Sigmoid colon (tissue), 7 donors: ENCODE measurements around the gene SIK3. TPM values are rescaled to one million over a fixed set of nuclear protein-coding genes. Genes with fewer than 3 reads are reported as not detected.
"Not testable (repeated sequence)": the region's sequence is repeated elsewhere in the genome, so short reads cannot be mapped to it uniquely, and the experiment has no call there.

Experiments used
- DNase-seq: peaks from one replicate; pipeline ENCODE4 v3.0.0-alpha.2; 2019
- H3K27ac ChIP-seq, 4 donors: fragments of 200-600 bp; sonication (generic); one replicate each; pipeline ENCODE4 v1.5.1; 2016 to 2019; ENCODE audit warnings: mild to moderate bottlenecking in 1 of 4
- H3K27me3 ChIP-seq, 3 donors: fragments of 200-600 bp; sonication (generic); one replicate each; pipeline ENCODE4 v1.5.1; 2019; ENCODE audit warnings: mild to moderate bottlenecking in 1 of 3
- H3K36me3 ChIP-seq, 4 donors: fragments of 200-600 bp; sonication (generic); one replicate each; pipeline ENCODE4 v1.5.1; 2016 to 2019
- H3K4me1 ChIP-seq, 4 donors: fragments of 200-600 bp; sonication (generic); one replicate each; pipeline ENCODE4 v1.5.1; 2017 to 2019
- H3K4me3 ChIP-seq, 4 donors: fragments of 200-600 bp; sonication (generic); one replicate each; pipeline ENCODE4 v1.5.1; 2017 to 2019; ENCODE audit warnings: mild to moderate bottlenecking in 2 of 4, moderate library complexity in 1 of 4
- H3K9me3 ChIP-seq, 4 donors: fragments of 200-600 bp in 3 of 4; sonication (generic) in 3 of 4; one replicate each; pipeline versions ENCODE4 v1.5.1 to v1.6.1; 2013 to 2019
- EP300 ChIP-seq, 4 donors: sonication (generic); formaldehyde crosslinking; IDR thresholded peaks; one replicate each; pipeline ENCODE4 v1.6.1; 2017; ENCODE audit warnings: antibody characterized with exemption in 4 of 4
- POLR2A ChIP-seq, 2 donors: fragments of 450-650 bp; IDR thresholded peaks; one replicate each; pipeline ENCODE4 v1.6.1; 2016; ENCODE audit warnings: antibody characterized with exemption in 2 of 2, mild to moderate bottlenecking in 2 of 2, moderate library complexity in 2 of 2
- POLR2AphosphoS5 ChIP-seq, 4 donors: sonication (generic); formaldehyde crosslinking; IDR thresholded peaks; one replicate each; pipeline ENCODE4 v1.6.1; 2017; ENCODE audit warnings: antibody characterized with exemption in 4 of 4
- WGBS, 2 donors: extraction: QIAGEN DNeasy Blood & Tissue Kit; methylation state at CpG; one replicate each; pipeline ENCODE4 v1.1.7; 2013; 5-methylcytosine and 5-hydroxymethylcytosine counted together
- intact Hi-C: fragments of 100-400 bp; cut with DNase I; formaldehyde crosslinking; loops from one replicate; pipeline ENCODE4 v1.15.1; 2023
- polyA plus RNA-seq, 3 donors: library from polyadenylated mRNA; stranded (reverse); fragments of 200-250 nt; gene quantifications; one replicate each; pipeline ENCODE4 v1.2.3, GENCODE V29; 2013
- total RNA-seq, 4 donors: library from RNA; depleted of rRNA; stranded (reverse); fragments of >200 nt; gene quantifications; one replicate each; pipeline ENCODE4 v1.1.0, GENCODE V29; 2016
- TF ChIP-seq, protein P1 (sequence below), 4 experiments: fragments of 450-650 bp in 3 of 4; fragments of 200-600 bp in 1 of 4; IDR thresholded peaks; one replicate each; pipeline ENCODE4 v1.5.1; 2016 to 2019; ENCODE audit warnings: antibody characterized with exemption in 4 of 4, mild to moderate bottlenecking in 3 of 4, moderate library complexity in 2 of 4
- donor health status: healthy with polysubstance abuse.
- donor health status: Bipolar disorder and iron deficiency.
- donor health status: healthy.

The SIK3 gene
- total and polyA plus RNA-seq, 7 donors = 5.5 to 53.2 (median 35.3) TPM

DNA sequence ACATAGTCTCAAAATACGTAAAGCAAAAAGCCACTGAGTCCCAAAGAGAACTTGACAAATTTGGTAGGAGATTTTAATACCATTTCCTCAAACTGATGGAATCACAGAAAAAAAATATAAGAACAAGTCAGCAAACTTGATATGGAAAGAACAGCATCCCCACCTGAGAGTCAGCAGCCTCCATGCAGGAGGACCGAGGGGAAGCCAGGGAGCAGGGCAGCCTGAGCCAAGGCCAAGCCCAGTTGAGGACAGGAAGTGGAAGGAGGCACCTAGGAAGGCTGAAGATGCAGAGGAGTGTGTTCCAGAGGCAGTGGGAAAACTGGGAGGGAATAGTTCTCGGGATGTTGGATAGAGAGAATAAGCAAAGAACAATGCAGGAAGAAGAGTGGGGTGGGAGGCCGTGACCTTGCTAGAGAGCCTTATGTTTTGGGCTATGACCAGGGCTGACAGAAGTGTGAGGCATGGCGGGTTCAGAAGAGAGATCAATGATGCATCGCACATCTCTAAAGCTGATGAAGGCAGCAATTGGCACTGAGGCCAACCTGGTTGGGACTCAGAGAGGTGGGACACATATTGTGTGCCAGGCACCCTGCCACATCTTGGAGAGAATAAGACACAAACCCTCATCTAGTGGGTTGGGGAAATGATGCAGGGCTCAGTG lies 290.5 kb downstream of the SIK3 start:
- intact Hi-C loops = no loop called here
- Histone ChIP-seq H3K27me3 (no peaks in the 10 kb centered on the region), H3K27ac (no peak overlapping the region), H3K36me3 (no peaks in the 10 kb centered on the region), H3K4me1 (no peaks in the 10 kb centered on the region), H3K4me3 (no peak overlapping the region), H3K9me3 (no peaks in the 10 kb centered on the region)
- 81 to 90% methylated on average over 6 of the region's 6 CpGs for WGBS, 2 donors
- no peak for TF ChIP-seq POLR2A (IDR thresholded peaks at IDR 0.05)
- no peak for TF ChIP-seq POLR2AphosphoS5 (IDR thresholded peaks at IDR 0.05)
- TF ChIP-seq EP300 (IDR thresholded peaks at IDR 0.05) = no peak
- TF ChIP-seq, protein P1, sequence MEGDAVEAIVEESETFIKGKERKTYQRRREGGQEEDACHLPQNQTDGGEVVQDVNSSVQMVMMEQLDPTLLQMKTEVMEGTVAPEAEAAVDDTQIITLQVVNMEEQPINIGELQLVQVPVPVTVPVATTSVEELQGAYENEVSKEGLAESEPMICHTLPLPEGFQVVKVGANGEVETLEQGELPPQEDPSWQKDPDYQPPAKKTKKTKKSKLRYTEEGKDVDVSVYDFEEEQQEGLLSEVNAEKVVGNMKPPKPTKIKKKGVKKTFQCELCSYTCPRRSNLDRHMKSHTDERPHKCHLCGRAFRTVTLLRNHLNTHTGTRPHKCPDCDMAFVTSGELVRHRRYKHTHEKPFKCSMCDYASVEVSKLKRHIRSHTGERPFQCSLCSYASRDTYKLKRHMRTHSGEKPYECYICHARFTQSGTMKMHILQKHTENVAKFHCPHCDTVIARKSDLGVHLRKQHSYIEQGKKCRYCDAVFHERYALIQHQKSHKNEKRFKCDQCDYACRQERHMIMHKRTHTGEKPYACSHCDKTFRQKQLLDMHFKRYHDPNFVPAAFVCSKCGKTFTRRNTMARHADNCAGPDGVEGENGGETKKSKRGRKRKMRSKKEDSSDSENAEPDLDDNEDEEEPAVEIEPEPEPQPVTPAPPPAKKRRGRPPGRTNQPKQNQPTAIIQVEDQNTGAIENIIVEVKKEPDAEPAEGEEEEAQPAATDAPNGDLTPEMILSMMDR (IDR thresholded peaks at IDR 0.05) = no peak
- DNase-seq = peak; percentile 54

DNA sequence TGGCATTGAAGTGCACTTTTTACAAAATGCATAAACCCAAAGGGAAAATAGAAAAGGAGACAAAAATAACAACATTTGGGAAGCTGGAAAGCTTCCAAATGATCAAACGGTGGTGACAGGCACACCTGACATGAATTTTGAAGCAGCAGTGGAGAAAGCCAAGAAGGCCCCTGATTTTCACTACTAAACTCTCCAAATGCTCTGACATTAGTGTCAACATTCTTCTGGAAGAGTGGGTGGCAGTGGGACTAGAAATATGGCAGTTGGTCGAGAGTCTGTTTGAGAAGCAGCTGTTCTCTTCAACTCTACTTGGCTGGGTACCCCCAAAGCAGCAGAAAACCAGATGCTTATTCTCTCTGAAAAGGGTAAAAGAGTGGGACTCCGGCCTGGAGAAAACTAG lies 294.2 kb downstream of the SIK3 start:
- 60 to 72% methylated on average over 3 of the region's 3 CpGs for WGBS, 2 donors
- intact Hi-C loops = no loop called here

DNA sequence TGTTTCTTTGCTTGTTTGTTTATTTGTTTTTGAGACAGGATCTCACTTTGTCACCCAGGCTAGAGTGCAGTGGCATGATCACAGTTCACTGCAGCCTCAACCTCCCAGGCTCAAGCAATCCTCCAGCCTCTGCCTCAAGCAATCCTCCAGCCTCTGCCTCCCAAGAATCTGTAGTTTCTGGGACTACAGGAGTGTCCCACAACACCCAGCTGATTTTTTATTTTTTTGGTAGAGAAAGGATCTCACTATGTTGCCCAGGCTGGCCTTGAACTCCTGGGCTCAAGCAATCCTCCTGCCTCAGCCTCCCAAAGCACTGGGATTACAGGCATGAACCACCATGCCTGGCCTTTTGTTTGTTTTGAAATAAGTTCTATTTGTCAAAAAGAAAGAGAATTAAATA lies 296.6 kb downstream of the SIK3 start:
- H3K36me3 ChIP-seq, DNase-seq, H3K27me3 ChIP-seq, H3K4me3 ChIP-seq, H3K27ac ChIP-seq, H3K9me3 ChIP-seq, H3K4me1 ChIP-seq, intact Hi-C loops: not testable (repeated sequence)

More for the DNA sequence above, 294.2 kb downstream of the SIK3 start:
- Histone ChIP-seq H3K27ac (no peak overlapping the region), H3K27me3 (no peaks in the 10 kb centered on the region), H3K9me3 (no peaks in the 10 kb centered on the region), H3K4me3 (no peak overlapping the region), H3K4me1 (no peaks in the 10 kb centered on the region), H3K36me3 (no peaks in the 10 kb centered on the region)
- DNase-seq = no peak
- no peak for TF ChIP-seq POLR2AphosphoS5 (IDR thresholded peaks at IDR 0.05)
- TF ChIP-seq, protein P1 (IDR thresholded peaks at IDR 0.05) = no peak
- TF ChIP-seq POLR2A (IDR thresholded peaks at IDR 0.05) = no peak
- no peak for TF ChIP-seq EP300 (IDR thresholded peaks at IDR 0.05)

DNA sequence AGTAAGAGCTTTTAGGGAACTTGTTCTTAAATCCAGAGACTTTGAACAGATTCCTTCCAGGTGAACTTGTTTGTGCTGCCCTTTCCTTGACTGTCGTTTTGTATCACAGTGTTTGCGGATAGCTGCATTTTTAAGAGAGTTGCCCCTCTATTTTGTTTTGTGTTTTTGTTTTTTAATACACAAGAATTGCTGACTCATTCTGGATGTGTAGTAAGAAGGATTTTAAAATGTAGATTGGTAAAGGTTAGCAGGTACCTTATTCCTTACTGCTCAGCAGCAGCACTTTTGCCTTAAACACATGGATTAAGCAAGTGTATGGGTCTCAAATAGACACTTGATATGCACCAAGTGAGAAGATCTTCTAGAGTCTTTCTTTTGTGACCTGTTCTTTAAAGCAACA lies 297.6 kb downstream of the SIK3 start:
- WGBS, 2 donors = 92 to 95% methylated on average over 2 of the region's 2 CpGs

DNA sequence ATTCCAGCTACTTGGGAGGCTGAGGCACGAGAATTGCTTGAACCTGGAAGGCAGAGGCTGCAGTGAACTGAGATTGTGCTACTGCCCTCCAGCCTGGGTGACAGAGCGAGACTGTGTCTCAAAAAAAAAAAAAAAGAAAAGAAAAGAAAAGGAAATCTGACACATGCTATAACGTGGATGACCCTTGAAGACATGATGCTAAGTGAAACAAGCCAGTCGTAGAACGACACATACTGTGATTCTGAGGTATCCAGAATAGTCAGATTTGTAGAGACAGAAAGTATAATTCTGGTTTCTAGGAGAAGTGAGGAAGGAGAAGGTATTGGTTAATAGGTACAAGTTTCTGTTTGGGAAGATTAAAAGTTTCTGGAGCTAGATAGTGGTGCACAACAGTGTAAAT lies 299.9 kb downstream of the SIK3 start:
- Histone ChIP-seq H3K4me3 (no peak overlapping the region), H3K27ac (no peak overlapping the region), H3K27me3 (no peaks in the 10 kb centered on the region), H3K9me3 (no peaks in the 10 kb centered on the region), H3K36me3 (no peaks in the 10 kb centered on the region), H3K4me1 (no peaks in the 10 kb centered on the region)
- DNase-seq = no peak
- 80 to 85% methylated on average over 5 of the region's 5 CpGs for WGBS, 2 donors
- TF ChIP-seq POLR2AphosphoS5 (IDR thresholded peaks at IDR 0.05) = no peak
- no peak for TF ChIP-seq POLR2A (IDR thresholded peaks at IDR 0.05)
- TF ChIP-seq, protein P1 (IDR thresholded peaks at IDR 0.05) = no peak
- no peak for TF ChIP-seq EP300 (IDR thresholded peaks at IDR 0.05)
- intact Hi-C loops = no loop called here

More for the DNA sequence above, 297.6 kb downstream of the SIK3 start:
- Histone ChIP-seq H3K27me3 (no peaks in the 10 kb centered on the region), H3K27ac (no peak overlapping the region), H3K4me3 (no peak overlapping the region), H3K36me3 (no peaks in the 10 kb centered on the region), H3K9me3 (no peaks in the 10 kb centered on the region), H3K4me1 (no peaks in the 10 kb centered on the region)
- no peak for TF ChIP-seq POLR2AphosphoS5 (IDR thresholded peaks at IDR 0.05)
- TF ChIP-seq POLR2A (IDR thresholded peaks at IDR 0.05) = no peak
- no peak for TF ChIP-seq EP300 (IDR thresholded peaks at IDR 0.05)
- TF ChIP-seq, protein P1 (IDR thresholded peaks at IDR 0.05) = no peak
- no peak for DNase-seq
- intact Hi-C loops = no loop called here
